ENCODE measurements around the gene ABCB1. TPM values are rescaled to one million over a fixed set of nuclear protein-coding genes. Genes with fewer than 3 reads are reported as not detected.

The ABCB1 gene
- total RNA-seq, 1 donor = not detected

DNA sequence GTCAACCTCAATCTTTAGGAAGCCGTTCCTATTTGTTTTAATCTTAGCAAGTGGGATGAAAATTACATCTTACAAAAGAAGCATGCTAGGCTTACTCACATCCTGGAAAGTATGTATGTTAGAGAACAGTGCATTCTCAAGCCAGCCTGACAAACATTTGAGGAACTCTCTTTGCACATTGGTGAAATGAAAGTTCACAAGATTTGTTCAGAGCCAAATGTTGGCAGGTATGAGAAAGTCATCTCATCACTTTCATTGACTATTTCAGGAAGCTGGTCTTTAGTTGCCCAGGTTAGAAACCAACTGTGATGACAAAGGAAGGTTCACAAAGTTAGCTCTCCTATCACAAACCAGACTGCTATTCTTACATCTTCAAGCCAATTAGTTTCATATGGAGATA lies 57.1 kb downstream of the ABCB1 start:
- H3K27ac ChIP-seq (ENCODE audit: low read depth, low read length) = no peak overlapping the region
- TF ChIP-seq, protein P1, sequence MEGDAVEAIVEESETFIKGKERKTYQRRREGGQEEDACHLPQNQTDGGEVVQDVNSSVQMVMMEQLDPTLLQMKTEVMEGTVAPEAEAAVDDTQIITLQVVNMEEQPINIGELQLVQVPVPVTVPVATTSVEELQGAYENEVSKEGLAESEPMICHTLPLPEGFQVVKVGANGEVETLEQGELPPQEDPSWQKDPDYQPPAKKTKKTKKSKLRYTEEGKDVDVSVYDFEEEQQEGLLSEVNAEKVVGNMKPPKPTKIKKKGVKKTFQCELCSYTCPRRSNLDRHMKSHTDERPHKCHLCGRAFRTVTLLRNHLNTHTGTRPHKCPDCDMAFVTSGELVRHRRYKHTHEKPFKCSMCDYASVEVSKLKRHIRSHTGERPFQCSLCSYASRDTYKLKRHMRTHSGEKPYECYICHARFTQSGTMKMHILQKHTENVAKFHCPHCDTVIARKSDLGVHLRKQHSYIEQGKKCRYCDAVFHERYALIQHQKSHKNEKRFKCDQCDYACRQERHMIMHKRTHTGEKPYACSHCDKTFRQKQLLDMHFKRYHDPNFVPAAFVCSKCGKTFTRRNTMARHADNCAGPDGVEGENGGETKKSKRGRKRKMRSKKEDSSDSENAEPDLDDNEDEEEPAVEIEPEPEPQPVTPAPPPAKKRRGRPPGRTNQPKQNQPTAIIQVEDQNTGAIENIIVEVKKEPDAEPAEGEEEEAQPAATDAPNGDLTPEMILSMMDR (IDR thresholded peaks at IDR 0.05; ENCODE audit: extremely low read depth, low read depth, low read length) = no peak
- H3K4me3 ChIP-seq (ENCODE audit: insufficient read depth, low read length) = no peak overlapping the region
- no peaks in the 10 kb centered on the region for H3K79me2 ChIP-seq (ENCODE audit: insufficient read depth, low read length)
- H3K4me1 ChIP-seq (ENCODE audit: insufficient read depth, low read length) = no peaks in the 10 kb centered on the region
- no peak overlapping the region for H3K4me2 ChIP-seq (ENCODE audit: insufficient read depth, low read length)
- no peaks in the 10 kb centered on the region for H3K27me3 ChIP-seq (ENCODE audit: insufficient read depth, low read length)
- H3K36me3 ChIP-seq (ENCODE audit: insufficient read depth, low read length) = no peaks in the 10 kb centered on the region
- no peak for DNase-seq (ENCODE audit: insufficient read length, low spot score, missing footprints)
- no peaks in the 10 kb centered on the region for H4K20me1 ChIP-seq (ENCODE audit: insufficient read depth, low read length)
- no peak overlapping the region for H2AFZ ChIP-seq (ENCODE audit: low read length)
- H3K9me3 ChIP-seq (ENCODE audit: low read depth, low read length) = no peaks in the 10 kb centered on the region

DNA sequence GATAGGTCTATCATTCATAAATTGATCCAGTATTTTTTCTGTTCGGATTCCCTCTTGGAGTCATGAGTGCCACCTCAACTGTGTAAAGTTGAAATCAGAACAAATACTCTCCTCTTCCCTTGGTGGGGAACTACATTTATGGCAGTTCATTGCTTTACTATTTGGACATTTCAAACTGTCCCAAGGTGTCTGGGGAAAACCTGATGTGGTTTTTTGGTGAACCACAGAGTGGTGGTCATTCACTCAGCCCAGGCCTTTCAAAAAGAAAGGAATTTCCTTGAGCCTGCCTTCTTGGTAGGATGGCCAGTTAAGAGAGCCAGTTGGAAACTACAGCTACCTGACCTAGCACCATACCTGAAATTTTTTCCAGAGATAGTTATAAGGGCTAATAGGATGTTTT lies 59.0 kb downstream of the ABCB1 start:
- H3K36me3 ChIP-seq (ENCODE audit: insufficient read depth, low read length) = no peaks in the 10 kb centered on the region
- TF ChIP-seq, protein P1 (IDR thresholded peaks at IDR 0.05; ENCODE audit: extremely low read depth, low read depth, low read length) = no peak
- no peak overlapping the region for H3K27ac ChIP-seq (ENCODE audit: low read depth, low read length)
- no peak overlapping the region for H2AFZ ChIP-seq (ENCODE audit: low read length)
- no peaks in the 10 kb centered on the region for H3K9me3 ChIP-seq (ENCODE audit: low read depth, low read length)
- H3K27me3 ChIP-seq (ENCODE audit: insufficient read depth, low read length) = no peaks in the 10 kb centered on the region
- H3K4me1 ChIP-seq (ENCODE audit: insufficient read depth, low read length) = no peaks in the 10 kb centered on the region
- no peaks in the 10 kb centered on the region for H3K79me2 ChIP-seq (ENCODE audit: insufficient read depth, low read length)
- no peak overlapping the region for H3K4me2 ChIP-seq (ENCODE audit: insufficient read depth, low read length)
- H3K4me3 ChIP-seq (ENCODE audit: insufficient read depth, low read length) = no peak overlapping the region
- DNase-seq (ENCODE audit: insufficient read length, low spot score, missing footprints) = no peak
- no peaks in the 10 kb centered on the region for H4K20me1 ChIP-seq (ENCODE audit: insufficient read depth, low read length)

DNA sequence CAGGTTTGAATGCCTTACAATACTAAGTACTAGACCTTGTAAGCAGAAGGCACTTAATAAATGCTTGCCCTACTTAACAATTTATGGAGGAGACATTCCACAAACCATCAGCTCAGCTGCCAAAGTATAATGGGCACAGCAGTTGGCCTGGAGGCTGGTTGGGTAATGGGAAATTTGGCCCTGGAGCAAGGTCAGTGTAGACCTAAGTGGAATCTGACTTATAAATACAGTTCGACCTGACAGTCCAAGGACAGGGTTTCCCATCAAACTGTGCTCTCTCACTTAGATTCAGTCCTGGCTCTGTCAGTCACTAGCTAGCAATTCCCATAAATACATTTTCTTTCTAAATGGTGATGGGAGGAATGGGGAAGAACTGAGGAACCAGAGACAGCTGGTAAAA lies 62.6 kb downstream of the ABCB1 start:
- no peaks in the 10 kb centered on the region for H4K20me1 ChIP-seq (ENCODE audit: insufficient read depth, low read length)
- no peaks in the 10 kb centered on the region for H3K27me3 ChIP-seq (ENCODE audit: insufficient read depth, low read length)
- no peaks in the 10 kb centered on the region for H3K36me3 ChIP-seq (ENCODE audit: insufficient read depth, low read length)
- H3K79me2 ChIP-seq (ENCODE audit: insufficient read depth, low read length) = no peaks in the 10 kb centered on the region
- no peak overlapping the region for H3K4me3 ChIP-seq (ENCODE audit: insufficient read depth, low read length)
- DNase-seq (ENCODE audit: insufficient read length, low spot score, missing footprints) = no peak
- H3K4me1 ChIP-seq (ENCODE audit: insufficient read depth, low read length) = no peaks in the 10 kb centered on the region
- TF ChIP-seq, protein P1 (IDR thresholded peaks at IDR 0.05; ENCODE audit: extremely low read depth, low read depth, low read length) = no peak
- no peak overlapping the region for H3K27ac ChIP-seq (ENCODE audit: low read depth, low read length)
- H3K4me2 ChIP-seq (ENCODE audit: insufficient read depth, low read length) = no peak overlapping the region
- no peak overlapping the region for H2AFZ ChIP-seq (ENCODE audit: low read length)
- no peaks in the 10 kb centered on the region for H3K9me3 ChIP-seq (ENCODE audit: low read depth, low read length)

DNA sequence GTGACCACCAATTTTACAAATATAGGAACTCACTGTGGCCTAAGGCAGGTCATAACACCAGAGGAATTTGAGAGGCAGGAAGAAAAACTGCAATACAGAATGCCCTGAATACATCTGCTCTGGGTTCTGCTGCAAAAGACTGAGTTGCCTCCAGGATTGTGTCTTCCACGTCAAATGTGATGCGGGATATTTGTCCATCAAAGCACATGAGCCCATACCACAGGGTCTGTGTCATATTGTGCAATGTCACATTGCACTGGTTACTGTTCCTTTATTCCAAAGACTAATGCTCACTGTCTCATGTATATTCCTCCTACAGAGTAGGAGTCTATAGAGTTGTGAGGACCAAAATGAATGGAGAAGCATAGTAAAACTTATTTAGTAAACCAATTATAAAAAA lies 66.6 kb downstream of the ABCB1 start:
- DNase-seq (ENCODE audit: insufficient read length, low spot score, missing footprints) = no peak
- no peak overlapping the region for H2AFZ ChIP-seq (ENCODE audit: low read length)
- no peaks in the 10 kb centered on the region for H4K20me1 ChIP-seq (ENCODE audit: insufficient read depth, low read length)
- no peak overlapping the region for H3K27ac ChIP-seq (ENCODE audit: low read depth, low read length)
- H3K36me3 ChIP-seq (ENCODE audit: insufficient read depth, low read length) = no peaks in the 10 kb centered on the region
- no peak overlapping the region for H3K4me2 ChIP-seq (ENCODE audit: insufficient read depth, low read length)
- no peaks in the 10 kb centered on the region for H3K9me3 ChIP-seq (ENCODE audit: low read depth, low read length)
- H3K4me3 ChIP-seq (ENCODE audit: insufficient read depth, low read length) = no peak overlapping the region
- no peaks in the 10 kb centered on the region for H3K27me3 ChIP-seq (ENCODE audit: insufficient read depth, low read length)
- H3K4me1 ChIP-seq (ENCODE audit: insufficient read depth, low read length) = no peaks in the 10 kb centered on the region
- no peaks in the 10 kb centered on the region for H3K79me2 ChIP-seq (ENCODE audit: insufficient read depth, low read length)
- TF ChIP-seq, protein P1 (IDR thresholded peaks at IDR 0.05; ENCODE audit: extremely low read depth, low read depth, low read length) = no peak

Data from osteoblast (primary cell).